Erythroblast (primary cell): ENCODE measurements around the gene SLC6A13.
A peak's percentile ranks its signal among the peaks of the same experiment; 100 is the strongest.

Experiments
- DNase-seq, 2 experiments: peaks; one replicate each; lab custom pipeline; 2025; lab: John Stamatoyannopoulos, UW
- GATA1 ChIP-seq: IDR thresholded peaks from 2 replicates; pipeline ENCODE4 v1.6.1; 2011; ENCODE audit warnings: low read depth, mild to moderate bottlenecking, control low read depth, low read length, moderate library complexity
- POLR2A ChIP-seq: IDR thresholded peaks from 2 replicates; pipeline ENCODE4 v1.6.1; 2011; ENCODE audit warnings: mild to moderate bottlenecking, low read length

SLC6A13 gene

GRCh38 chr12:275812-276211 is 13.2 kb upstream of the SLC6A13 start:
- no peak for TF ChIP-seq POLR2A
- no peak for TF ChIP-seq GATA1

GRCh38 chr12:273382-273781 is 10.7 kb upstream of the SLC6A13 start:
- no peak for DNase-seq
- no peak for TF ChIP-seq POLR2A
- TF ChIP-seq GATA1: no peak

More at GRCh38 chr12:275812-276211, 13.2 kb upstream of the SLC6A13 start:
- DNase-seq: no peak

GRCh38 chr12:272942-273341 is 10.3 kb upstream of the SLC6A13 start:
- no peak for DNase-seq
- no peak for TF ChIP-seq POLR2A
- TF ChIP-seq GATA1: no peak

- DNase-seq: no peak
- no peak for TF ChIP-seq GATA1
- no peak for TF ChIP-seq POLR2A
These were observed 8.5 kb upstream of the SLC6A13 start for GRCh38 chr12:271161-271560.

GRCh38 chr12:269191-269590 is 6.6 kb upstream of the SLC6A13 start:
- TF ChIP-seq GATA1 (no peak), POLR2A (no peak)
- no peak for DNase-seq

- TF ChIP-seq GATA1: no peak
These were observed 5.8 kb upstream of the SLC6A13 start for GRCh38 chr12:268483-268840.

GRCh38 chr12:267581-268482 is 5.2 kb upstream of the SLC6A13 start:
- no peak for DNase-seq
- TF ChIP-seq POLR2A (no peak), GATA1 (no peak)

More at GRCh38 chr12:268483-268840, 5.8 kb upstream of the SLC6A13 start:
- no peak for DNase-seq

GRCh38 chr12:265096-265495 is 2.5 kb upstream of the SLC6A13 start:
- TF ChIP-seq POLR2A (no peak), GATA1 (no peak)
- DNase-seq: no peak

- peak; percentile 39 to 62 for DNase-seq
- no peak for TF ChIP-seq GATA1
- TF ChIP-seq POLR2A: no peak
These were observed 1.6 kb upstream of the SLC6A13 start for GRCh38 chr12:264269-264668.

- DNase-seq: no peak
These were observed 938 bp upstream of the SLC6A13 start for GRCh38 chr12:263574-263973.

GRCh38 chr12:262113-262512 is 523 bp downstream of the SLC6A13 start:
- no peak for DNase-seq
- no peak for TF ChIP-seq GATA1
- no peak for TF ChIP-seq POLR2A

More at GRCh38 chr12:263574-263973, 938 bp upstream of the SLC6A13 start:
- TF ChIP-seq POLR2A (no peak), GATA1 (no peak)

GRCh38 chr12:257521-258321 is 4.9 kb downstream of the SLC6A13 start:
- no peak for DNase-seq
- TF ChIP-seq GATA1: no peak
- TF ChIP-seq POLR2A: no peak

- no peak for DNase-seq
- TF ChIP-seq POLR2A (no peak), GATA1 (no peak)
These were observed 5.7 kb downstream of the SLC6A13 start for GRCh38 chr12:256958-257357.

GRCh38 chr12:256225-256624 is 6.4 kb downstream of the SLC6A13 start:
- no peak for DNase-seq
- TF ChIP-seq POLR2A (no peak), GATA1 (no peak)

- TF ChIP-seq POLR2A (no peak), GATA1 (no peak)
- DNase-seq: no peak
These were observed 7.7 kb downstream of the SLC6A13 start for GRCh38 chr12:254912-255311.
